GM23248 (cell line): Measurements from ENCODE around the gene LEFTY1.

ENCODE experiments used
- EZH2 ChIP-seq: fragments of 200-600 bp; sonication (generic); IDR thresholded peaks from 2 replicates; pipeline ENCODE4 v1.6.1; 2018; ENCODE audit warnings: antibody characterized with exemption, mild to moderate bottlenecking; ENCODE audit not compliant: insufficient read depth, poor library complexity, severe bottlenecking
- EZH2phosphoT487 ChIP-seq: fragments of 200-600 bp; sonication (generic); IDR thresholded peaks from 2 replicates; pipeline ENCODE4 v1.6.1; 2018; ENCODE audit warnings: antibody characterized with exemption, moderate library complexity, mild to moderate bottlenecking, low read depth; ENCODE audit not compliant: insufficient read depth

GRCh38 chr1:225881959-225882693, 6.8 kb downstream of the LEFTY1 start, which contains the start of gene TMEM63A:
- TF ChIP-seq EZH2phosphoT487: no peak
- TF ChIP-seq EZH2: no peak
